Esophagus squamous epithelium (tissue), 4 donors: ENCODE results near the gene RNF212.

ENCODE experiments used
- CTCF ChIP-seq, 6 experiments: fragments of 450-650 bp in 4 of 6; fragments of 200-600 bp in 2 of 6; sonication (generic) in 2 of 6; IDR thresholded peaks; one replicate each; pipeline ENCODE4 v1.5.1; 2016 to 2019; ENCODE audit warnings: antibody characterized with exemption in 6 of 6, mild to moderate bottlenecking in 4 of 6, moderate library complexity in 4 of 6
- POLR2A ChIP-seq, 4 donors: fragments of 450-650 bp; IDR thresholded peaks; one replicate each; pipeline ENCODE4 v1.6.1; 2017; ENCODE audit warnings: antibody characterized with exemption in 4 of 4, mild to moderate bottlenecking in 4 of 4, moderate library complexity in 3 of 4

GRCh38 chr4:1093391-1094335 lies 19.7 kb downstream of the RNF212 start:
- TF ChIP-seq CTCF (IDR thresholded peaks at IDR 0.05) (no peak), POLR2A (IDR thresholded peaks at IDR 0.05) (no peak)
